Esophagus (tissue), 2 donors: ENCODE results near the gene ARSG. TPM values are rescaled to one million over a fixed set of nuclear protein-coding genes. Genes with fewer than 3 reads are reported as not detected.
"Not testable (repeated sequence)": the region's sequence is repeated elsewhere in the genome, so short reads cannot be mapped to it uniquely, and the experiment has no call there.

ENCODE experiments used
- H3K27ac ChIP-seq, 2 donors: one replicate each; pipeline ENCODE4 v1.5.1; 2013; ENCODE audit warnings: low read depth in 2 of 2, mild to moderate bottlenecking in 2 of 2, inconsistent platforms in 1 of 2, low read length in 1 of 2, moderate library complexity in 1 of 2
- H3K27me3 ChIP-seq, 2 donors: one replicate each; pipeline ENCODE4 v1.6.1; 2013; ENCODE audit warnings: low read length in 2 of 2, control low read depth in 1 of 2, mild to moderate bottlenecking in 1 of 2; ENCODE audit not compliant: insufficient read depth in 2 of 2, control insufficient read depth in 1 of 2
- H3K36me3 ChIP-seq, 2 donors: one replicate each; pipeline ENCODE4 v1.6.1; 2013; ENCODE audit warnings: low read length in 1 of 2; ENCODE audit not compliant: control insufficient read depth in 2 of 2, insufficient read depth in 2 of 2
- H3K4me1 ChIP-seq, 2 donors: one replicate each; pipeline ENCODE4 v1.6.1; 2013; ENCODE audit warnings: low read length in 1 of 2; ENCODE audit not compliant: control insufficient read depth in 2 of 2, insufficient read depth in 2 of 2
- H3K4me3 ChIP-seq, 2 donors: one replicate each; pipeline ENCODE4 v1.5.1; 2013; ENCODE audit warnings: low read length in 2 of 2, mild to moderate bottlenecking in 2 of 2, low read depth in 1 of 2, moderate library complexity in 1 of 2
- H3K9me3 ChIP-seq, 2 donors: one replicate each; pipeline ENCODE4 v1.6.1; 2013; ENCODE audit warnings: mild to moderate bottlenecking in 2 of 2, low read depth in 1 of 2, low read length in 1 of 2, moderate library complexity in 1 of 2; ENCODE audit not compliant: control insufficient read depth in 2 of 2, insufficient read depth in 1 of 2
- WGBS, 2 donors: extraction: QIAGEN DNeasy Blood & Tissue Kit; methylation state at CpG; one replicate each; pipeline ENCODE4 v1.1.7; 2013; 5-methylcytosine and 5-hydroxymethylcytosine counted together
- polyA plus RNA-seq, 2 donors: library from polyadenylated mRNA; stranded (reverse); fragments of 200-250 nt; gene quantifications; one replicate each; pipeline ENCODE4 v1.2.3, GENCODE V29; 2013
- donor health status: healthy with polysubstance abuse.
- donor health status: Bipolar disorder and iron deficiency.

ARSG gene
- polyA plus RNA-seq, 2 donors = 2.8 to 3.5 TPM

GRCh38 chr17:68413597-68414560 lies 122.6 kb downstream of the ARSG start:
- H3K27me3 ChIP-seq, H3K36me3 ChIP-seq, H3K9me3 ChIP-seq, H3K4me1 ChIP-seq, H3K27ac ChIP-seq: not testable (repeated sequence)
- peak overlapping the region in 1 of 2 donors; percentile 20 for H3K4me3 ChIP-seq
- WGBS, 2 donors = 5 to 14% methylated on average over 26 to 34 of the region's 34 CpGs

GRCh38 chr17:68414901-68415300 lies 123.6 kb downstream of the ARSG start:
- H3K36me3 ChIP-seq, H3K4me1 ChIP-seq, H3K27me3 ChIP-seq, H3K9me3 ChIP-seq, H3K27ac ChIP-seq, H3K4me3 ChIP-seq: not testable (repeated sequence)

GRCh38 chr17:68417317-68417716 lies 126.0 kb downstream of the ARSG start:
- H3K27ac ChIP-seq = no peak overlapping the region
- peaks cover 0 to 2% of the 10 kb centered on the region in 2 donors for H3K36me3 ChIP-seq
- WGBS, 2 donors = 97% methylated on average over 3 of the region's 3 CpGs
- no peaks in the 10 kb centered on the region for H3K27me3 ChIP-seq
- H3K4me1 ChIP-seq = no peaks in the 10 kb centered on the region
- H3K9me3 ChIP-seq = no peaks in the 10 kb centered on the region
- H3K4me3 ChIP-seq = no peak overlapping the region

GRCh38 chr17:68418876-68419275 lies 127.6 kb downstream of the ARSG start:
- no peaks in the 10 kb centered on the region for H3K27me3 ChIP-seq
- no peak overlapping the region for H3K27ac ChIP-seq
- no peaks in the 10 kb centered on the region for H3K4me1 ChIP-seq
- H3K9me3 ChIP-seq = no peaks in the 10 kb centered on the region
- H3K4me3 ChIP-seq = no peak overlapping the region
- H3K36me3 ChIP-seq = peaks cover 0 to 2% of the 10 kb centered on the region in 2 donors
- WGBS, 2 donors = 69 to 71% methylated on average over 4 of the region's 4 CpGs

GRCh38 chr17:68420065-68420464 lies 128.8 kb downstream of the ARSG start:
- WGBS, 2 donors = 90 to 93% methylated on average over 14 of the region's 14 CpGs
- no peaks in the 10 kb centered on the region for H3K4me1 ChIP-seq
- no peaks in the 10 kb centered on the region for H3K27me3 ChIP-seq
- no peak overlapping the region for H3K27ac ChIP-seq
- no peak overlapping the region for H3K4me3 ChIP-seq
- peaks cover 0 to 2% of the 10 kb centered on the region in 2 donors for H3K36me3 ChIP-seq
- no peaks in the 10 kb centered on the region for H3K9me3 ChIP-seq

- Histone ChIP-seq H3K4me1 (no peaks in the 10 kb centered on the region), H3K4me3 (no peak overlapping the region), H3K27ac (no peak overlapping the region), H3K36me3 (peaks cover 0 to 5% of the 10 kb centered on the region in 2 donors), H3K9me3 (no peaks in the 10 kb centered on the region), H3K27me3 (no peaks in the 10 kb centered on the region)
- 89 to 90% methylated on average over 9 of the region's 9 CpGs for WGBS, 2 donors
Observed at GRCh38 chr17:68421486-68421885, 130.2 kb downstream of the ARSG start.

- Histone ChIP-seq H3K27me3 (no peaks in the 10 kb centered on the region), H3K27ac (no peak overlapping the region), H3K4me1 (no peaks in the 10 kb centered on the region), H3K4me3 (no peak overlapping the region), H3K9me3 (no peaks in the 10 kb centered on the region), H3K36me3 (peaks cover 0 to 5% of the 10 kb centered on the region in 2 donors)
- WGBS, 2 donors = 91 to 94% methylated on average over 8 of the region's 8 CpGs
Observed at GRCh38 chr17:68422821-68423220, 131.5 kb downstream of the ARSG start.

GRCh38 chr17:68423251-68423650 lies 132.0 kb downstream of the ARSG start:
- WGBS, 2 donors = 90 to 93% methylated on average over 3 of the region's 3 CpGs
- no peaks in the 10 kb centered on the region for H3K4me1 ChIP-seq
- H3K9me3 ChIP-seq = no peaks in the 10 kb centered on the region
- no peak overlapping the region for H3K4me3 ChIP-seq
- no peak overlapping the region for H3K27ac ChIP-seq
- H3K27me3 ChIP-seq = no peaks in the 10 kb centered on the region
- peaks cover 0 to 5% of the 10 kb centered on the region in 2 donors for H3K36me3 ChIP-seq

GRCh38 chr17:68424203-68424602 lies 132.9 kb downstream of the ARSG start:
- H3K4me1 ChIP-seq = no peaks in the 10 kb centered on the region
- no peak overlapping the region for H3K27ac ChIP-seq
- no peaks in the 10 kb centered on the region for H3K9me3 ChIP-seq
- WGBS, 2 donors = 85 to 87% methylated on average over 12 of the region's 12 CpGs
- no peak overlapping the region for H3K4me3 ChIP-seq
- H3K27me3 ChIP-seq = no peaks in the 10 kb centered on the region
- peaks cover 4 to 10% of the 10 kb centered on the region in 2 donors for H3K36me3 ChIP-seq

- Histone ChIP-seq H3K36me3 (peaks cover 4 to 11% of the 10 kb centered on the region in 2 donors), H3K4me3 (no peak overlapping the region), H3K27ac (no peak overlapping the region), H3K4me1 (no peaks in the 10 kb centered on the region), H3K9me3 (no peaks in the 10 kb centered on the region), H3K27me3 (no peaks in the 10 kb centered on the region)
- WGBS, 2 donors = 64 to 69% methylated on average over 6 of the region's 6 CpGs
Observed at GRCh38 chr17:68424861-68425260, 133.6 kb downstream of the ARSG start.
